ENCODE data around the gene TMEM161A. TPM values are rescaled to one million over a fixed set of nuclear protein-coding genes. Genes with fewer than 3 reads are reported as not detected.

The TMEM161A gene
- total and polyA plus RNA-seq, 9 of the 15 experiments (the other 6 are each of a cell fraction or from before 2014, with no cell fraction given), result 0.63 to 92.3 (median 38.9) TPM

- 0 out of 2 replicates have a peak, but pooled peaks cover 2% of the 10 kb centered on the region for H4K20me1 ChIP-seq (replicated peaks; ENCODE audit: control insufficient read depth, insufficient read depth, low read length)
- WGBS (ENCODE audit: insufficient coverage, low coverage, missing lambda C conversion rate), result 88% methylated on average over 12 of the region's 15 CpGs
- no peaks in the 10 kb centered on the region for H3K79me2 ChIP-seq (ENCODE audit: control insufficient read depth, insufficient read depth, low read length)
- H3K36me3 ChIP-seq (ENCODE audit: control insufficient read depth, insufficient read depth, low read length), result peaks cover 20% of the 10 kb centered on the region; the same call in 1 of the 3 replicates
- intact Hi-C loops (cut with micrococcal nuclease), result no loop called here
- TF ChIP-seq POLR2G (IDR thresholded peaks at IDR 0.05; ENCODE audit: low read depth, low read length), result peak; percentile 47
- no peak for TF ChIP-seq CEBPZ (IDR thresholded peaks at IDR 0.05; ENCODE audit: borderline replicate concordance, low read depth, low read length)
- ATAC-seq, result no peak
- no peak overlapping the region for H3K4me3 ChIP-seq
- in situ Hi-C loops (cut with MboI), result no loop called here
- CTCF ChIA-PET (ENCODE audit: low intra/inter-chr PET ratio), result no interaction called here
- no peaks in the 10 kb centered on the region for H3K9me3 ChIP-seq (replicated peaks; ENCODE audit: control insufficient read depth, insufficient read depth, low read depth, low read length)
- BruUV-seq (replicated peaks), result no TSS peak
- FAIRE-seq, result no peak
- POLR2A ChIA-PET, result interaction anchor here (0.7 kb wide), 1 partner anchor 51 kb away, joined by 4 read pairs; no protein-coding TSS in a partner anchor
- H3K4me2 ChIP-seq (ENCODE audit: insufficient read depth, low read length), result no peak overlapping the region
- peaks cover 4% of the 10 kb centered on the region for H3K9me1 ChIP-seq (ENCODE audit: control insufficient read depth, insufficient read depth, low read length)
- peaks cover 12 to 35% of the 10 kb centered on the region in 2 experiments; a peak in 4 of 5 replicates for H3K4me1 ChIP-seq (replicated peaks in 1 of 2; ENCODE audit: control insufficient read depth in 2 of 2, insufficient read depth in 2 of 2, low read length in 2 of 2)
- no peak overlapping the region for H3K27ac ChIP-seq (ENCODE audit: extremely low read depth, low read depth, low read length)
- H3K27me3 ChIP-seq (ENCODE audit: control insufficient read depth in 2 of 2, insufficient read depth in 2 of 2, low read length in 2 of 2), result no peaks in the 10 kb centered on the region
- H3K9ac ChIP-seq (ENCODE audit: insufficient read depth in 1 of 2, low read depth in 2 of 2, low read length in 2 of 2), result peak overlapping the region in 1 of 2 experiments; percentile 15; a peak in 1 of 4 replicates
- H2AFZ ChIP-seq (ENCODE audit: low read depth, low read length), result no peak overlapping the region
- DNase-seq (ENCODE audit: extremely low read depth in 1 of 4, low spot score in 3 of 4), result no peak
Measured at GRCh38 chr19:19111136-19111835, 27.0 kb downstream of the TMEM161A start.
